A549 (cell line): ENCODE measurements around the gene TLNRD1.

ENCODE experiments used
- HMGXB4 ChIP-seq: fragments of 250-450 bp; sonication (Bioruptor Pico); IDR thresholded peaks from 2 replicates; pipeline ENCODE4 v1.5.0; 2021; ENCODE audit warnings: mild to moderate bottlenecking, moderate library complexity, borderline replicate concordance
- MAFK ChIP-seq: fragments of 450-650 bp; IDR thresholded peaks from 2 replicates; pipeline ENCODE4 v1.6.1; 2014; ENCODE audit not compliant: partially characterized antibody
- MAZ ChIP-seq: fragments of 150-350 bp; IDR thresholded peaks from 2 replicates; pipeline ENCODE4 v1.6.1; 2014; ENCODE audit warnings: antibody characterized with exemption, low read depth, low read length, borderline replicate concordance
- PHF8 ChIP-seq: fragments of 200-600 bp; sonication (generic); IDR thresholded peaks from 2 replicates; pipeline ENCODE4 v1.6.1; 2016; ENCODE audit warnings: low read depth, mild to moderate bottlenecking, antibody characterized with exemption, moderate library complexity, borderline replicate concordance
- POLR2A ChIP-seq: IDR thresholded peaks from 2 replicates; pipeline ENCODE4 v1.6.1; 2012; ENCODE audit warnings: mild to moderate bottlenecking, low read length
- RAD21 ChIP-seq, 2 experiments: fragments of >200 bp in 1 of 2; sonication (Bioruptor Twin) in 1 of 2; formaldehyde crosslinking in 1 of 2; IDR thresholded peaks in 1 of 2; conservative IDR thresholded peaks in 1 of 2; 2 replicates in 1 of 2; 3 replicates in 1 of 2; pipeline ENCODE4 v1.6.1; 2012 to 2018; ENCODE audit warnings: inconsistent platforms in 1 of 2
- SMC3 ChIP-seq: fragments of >200 bp; sonication (Bioruptor Twin); formaldehyde crosslinking; IDR thresholded peaks from 3 replicates; pipeline ENCODE4 v1.6.1; 2018; ENCODE audit warnings: inconsistent platforms
- ZFP36 ChIP-seq: fragments of 450-650 bp; IDR thresholded peaks from 2 replicates; pipeline ENCODE4 v1.6.1; 2014; ENCODE audit warnings: borderline replicate concordance; ENCODE audit not compliant: partially characterized antibody
- TF ChIP-seq, protein P1 (sequence below): fragments of >200 bp; sonication (Bioruptor Twin); formaldehyde crosslinking; IDR thresholded peaks from 3 replicates; pipeline ENCODE4 v1.5.1; 2016

DNA sequence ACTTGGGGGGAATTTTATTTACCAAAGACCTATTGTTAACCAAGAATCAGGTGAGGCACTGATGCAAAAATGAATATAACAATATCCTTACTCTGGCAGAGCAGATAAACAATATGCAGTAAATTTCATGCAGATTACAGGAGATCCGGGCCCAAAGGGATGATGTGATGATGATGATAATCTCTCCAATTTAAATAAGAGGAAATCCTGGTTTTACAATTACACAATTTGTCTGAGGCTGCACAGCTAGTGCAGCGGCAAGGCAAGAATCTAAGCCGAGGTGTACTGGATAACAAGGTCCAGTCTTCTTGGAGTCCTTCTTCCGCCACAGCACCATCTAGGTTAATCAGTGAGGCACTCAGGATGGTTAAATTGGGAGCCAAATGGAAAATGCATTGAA lies 8.7 kb upstream of the TLNRD1 start:
- TF ChIP-seq, protein P1, sequence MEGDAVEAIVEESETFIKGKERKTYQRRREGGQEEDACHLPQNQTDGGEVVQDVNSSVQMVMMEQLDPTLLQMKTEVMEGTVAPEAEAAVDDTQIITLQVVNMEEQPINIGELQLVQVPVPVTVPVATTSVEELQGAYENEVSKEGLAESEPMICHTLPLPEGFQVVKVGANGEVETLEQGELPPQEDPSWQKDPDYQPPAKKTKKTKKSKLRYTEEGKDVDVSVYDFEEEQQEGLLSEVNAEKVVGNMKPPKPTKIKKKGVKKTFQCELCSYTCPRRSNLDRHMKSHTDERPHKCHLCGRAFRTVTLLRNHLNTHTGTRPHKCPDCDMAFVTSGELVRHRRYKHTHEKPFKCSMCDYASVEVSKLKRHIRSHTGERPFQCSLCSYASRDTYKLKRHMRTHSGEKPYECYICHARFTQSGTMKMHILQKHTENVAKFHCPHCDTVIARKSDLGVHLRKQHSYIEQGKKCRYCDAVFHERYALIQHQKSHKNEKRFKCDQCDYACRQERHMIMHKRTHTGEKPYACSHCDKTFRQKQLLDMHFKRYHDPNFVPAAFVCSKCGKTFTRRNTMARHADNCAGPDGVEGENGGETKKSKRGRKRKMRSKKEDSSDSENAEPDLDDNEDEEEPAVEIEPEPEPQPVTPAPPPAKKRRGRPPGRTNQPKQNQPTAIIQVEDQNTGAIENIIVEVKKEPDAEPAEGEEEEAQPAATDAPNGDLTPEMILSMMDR = no peak
- no peak for TF ChIP-seq SMC3
- TF ChIP-seq HMGXB4 (CRISPR knock-in tag) = no peak
- no peak for TF ChIP-seq MAFK
- no peak for TF ChIP-seq MAZ
- TF ChIP-seq POLR2A = no peak
- no peak for TF ChIP-seq RAD21 (conservative IDR thresholded peaks at IDR 0.05 in 1 of 2, IDR thresholded peaks at IDR 0.05 in 1 of 2)
- no peak for TF ChIP-seq ZFP36
- no peak for TF ChIP-seq PHF8
